Upper lobe of right lung (tissue), 1 donor: ENCODE measurements around the gene RFPL3. TPM values are rescaled to one million over a fixed set of nuclear protein-coding genes. Genes with fewer than 3 reads are reported as not detected.

Experiments
- ATAC-seq: fragments of 200-7000 bp; cut with Tn5 transposase; one replicate; pipeline ENCODE4 v1.9.1; 2020; ENCODE audit warnings: mild to moderate bottlenecking, moderate library complexity
- DNase-seq: peaks from one replicate; pipeline ENCODE4 v3.0.0-alpha.2; 2020
- H3K27ac ChIP-seq: fragments of 200-600 bp; one replicate; pipeline ENCODE4 v1.8.0; 2022
- H3K27me3 ChIP-seq: fragments of 200-600 bp; one replicate; pipeline ENCODE4 v1.8.0; 2022; ENCODE audit warnings: mild to moderate bottlenecking
- H3K36me3 ChIP-seq: fragments of 200-600 bp; one replicate; pipeline ENCODE4 v1.8.0; 2022
- H3K4me1 ChIP-seq: fragments of 200-600 bp; one replicate; pipeline ENCODE4 v1.8.0; 2022
- H3K4me3 ChIP-seq: fragments of 200-600 bp; one replicate; pipeline ENCODE4 v1.8.0; 2022; ENCODE audit warnings: mild to moderate bottlenecking
- H3K9me3 ChIP-seq: fragments of 200-600 bp; one replicate; pipeline ENCODE4 v1.8.0; 2022
- intact Hi-C: fragments of 100-400 bp; cut with DNase I; formaldehyde crosslinking; loops from one replicate; pipeline ENCODE4 v1.11.0; 2022
- total RNA-seq: library from RNA; stranded (reverse); fragmentation: NEBNext Ultra II Directional; extraction: Animal tissue kit (Norgen Biotek cat#: 25700); gene quantifications from one replicate; pipeline ENCODE4 v1.2.1, GENCODE V29; 2021
- TF ChIP-seq, protein P1 (sequence below): fragments of 200-600 bp; IDR thresholded peaks from one replicate; pipeline ENCODE4 v1.8.0; 2022; ENCODE audit warnings: antibody characterized with exemption
- donor health status: DM: no; HTN: yes; CAD: no; lungs with severe emphysema.

The RFPL3 gene
- total RNA-seq, 1 donor from 2014 or later: not detected

DNA sequence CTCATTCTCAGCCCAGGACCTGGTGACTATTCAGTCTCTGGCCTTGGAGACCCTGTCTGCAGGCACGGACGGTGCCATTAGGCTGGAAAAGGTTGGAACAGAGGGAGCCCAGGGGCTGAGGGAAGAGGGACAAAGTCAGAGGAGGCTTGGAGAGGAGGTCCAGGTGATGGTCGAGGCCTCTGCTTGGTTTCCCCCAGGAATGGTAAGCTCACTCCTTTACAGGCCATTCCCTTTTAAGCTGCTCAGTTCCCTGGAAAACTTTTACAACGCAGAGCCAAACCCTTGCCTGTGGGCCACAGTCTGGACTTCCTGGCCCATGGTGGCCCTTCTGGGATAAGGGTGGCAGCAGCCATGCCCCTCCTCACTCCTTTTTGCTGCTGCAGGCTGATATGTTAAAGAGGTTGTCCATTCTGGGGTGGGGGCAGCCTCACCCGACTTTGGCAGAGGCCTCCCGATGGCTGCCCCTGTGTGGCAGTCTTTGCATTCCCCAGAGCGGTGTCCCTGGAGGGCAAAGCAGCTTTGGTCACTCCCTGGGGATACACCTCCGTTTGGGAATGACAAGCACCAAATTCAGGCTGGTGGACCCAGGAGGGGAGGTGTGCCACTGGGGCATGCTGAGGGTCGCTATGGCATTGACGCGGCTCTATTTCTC, 34.0 kb upstream of the RFPL3 start:
- Histone ChIP-seq H3K4me1 (no peaks in the 10 kb centered on the region), H3K4me3 (no peak overlapping the region), H3K9me3 (no peaks in the 10 kb centered on the region), H3K36me3 (no peaks in the 10 kb centered on the region), H3K27ac (no peak overlapping the region), H3K27me3 (no peaks in the 10 kb centered on the region)
- TF ChIP-seq, protein P1, sequence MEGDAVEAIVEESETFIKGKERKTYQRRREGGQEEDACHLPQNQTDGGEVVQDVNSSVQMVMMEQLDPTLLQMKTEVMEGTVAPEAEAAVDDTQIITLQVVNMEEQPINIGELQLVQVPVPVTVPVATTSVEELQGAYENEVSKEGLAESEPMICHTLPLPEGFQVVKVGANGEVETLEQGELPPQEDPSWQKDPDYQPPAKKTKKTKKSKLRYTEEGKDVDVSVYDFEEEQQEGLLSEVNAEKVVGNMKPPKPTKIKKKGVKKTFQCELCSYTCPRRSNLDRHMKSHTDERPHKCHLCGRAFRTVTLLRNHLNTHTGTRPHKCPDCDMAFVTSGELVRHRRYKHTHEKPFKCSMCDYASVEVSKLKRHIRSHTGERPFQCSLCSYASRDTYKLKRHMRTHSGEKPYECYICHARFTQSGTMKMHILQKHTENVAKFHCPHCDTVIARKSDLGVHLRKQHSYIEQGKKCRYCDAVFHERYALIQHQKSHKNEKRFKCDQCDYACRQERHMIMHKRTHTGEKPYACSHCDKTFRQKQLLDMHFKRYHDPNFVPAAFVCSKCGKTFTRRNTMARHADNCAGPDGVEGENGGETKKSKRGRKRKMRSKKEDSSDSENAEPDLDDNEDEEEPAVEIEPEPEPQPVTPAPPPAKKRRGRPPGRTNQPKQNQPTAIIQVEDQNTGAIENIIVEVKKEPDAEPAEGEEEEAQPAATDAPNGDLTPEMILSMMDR: no peak
- ATAC-seq (no peak), DNase-seq (peak; percentile 42)
- intact Hi-C loops: no loop called here

DNA sequence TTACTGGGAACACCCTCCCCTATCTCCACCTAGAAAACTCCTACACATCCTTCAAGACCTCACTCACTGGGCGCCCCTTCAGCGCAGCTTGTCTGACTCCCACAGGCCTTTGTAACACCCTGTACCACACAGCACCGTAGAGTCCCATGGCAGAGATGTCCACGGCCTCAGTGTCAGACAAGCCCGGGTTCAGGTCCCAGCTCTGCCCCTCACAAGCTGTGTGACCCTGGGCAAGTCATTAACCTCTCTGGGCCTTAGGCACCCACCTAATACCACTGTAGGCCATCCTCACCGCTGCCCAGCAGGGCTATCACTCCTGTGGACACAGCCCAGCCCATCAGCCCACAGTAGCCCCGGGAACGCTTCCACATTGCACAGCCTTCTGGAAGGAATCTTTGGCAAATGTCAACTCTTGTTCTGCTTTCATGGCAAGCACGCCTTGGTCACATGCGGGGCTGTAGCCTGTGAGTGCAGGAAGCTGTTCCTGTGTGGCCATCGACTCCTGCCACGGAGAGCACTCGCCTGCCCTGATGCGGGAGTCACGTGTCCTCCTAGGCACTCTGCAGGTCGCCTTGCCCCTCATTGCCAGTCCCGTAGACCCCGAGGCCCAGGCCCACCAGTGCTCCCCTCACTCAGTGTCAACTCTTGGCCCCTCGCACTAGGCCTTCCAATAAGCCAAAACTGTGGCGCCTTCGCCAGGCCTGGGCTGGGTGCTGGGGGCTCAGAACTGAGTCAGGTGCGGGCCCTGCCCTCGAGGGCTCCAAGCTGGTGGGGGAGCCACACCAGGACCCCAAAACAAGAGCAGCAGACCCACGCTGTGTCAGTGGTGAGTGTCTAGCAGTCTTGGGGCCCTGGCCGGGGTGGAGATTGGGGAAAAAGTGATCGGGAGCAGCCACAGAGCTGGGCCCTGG, 32.9 kb upstream of the RFPL3 start:
- no peaks in the 10 kb centered on the region for H3K4me1 ChIP-seq
- ATAC-seq: peak; percentile 8
- no peaks in the 10 kb centered on the region for H3K27me3 ChIP-seq
- TF ChIP-seq, protein P1: no peak
- no peaks in the 10 kb centered on the region for H3K36me3 ChIP-seq
- no peak overlapping the region for H3K4me3 ChIP-seq
- H3K27ac ChIP-seq: no peak overlapping the region
- peak; percentile 41 for DNase-seq
- no peaks in the 10 kb centered on the region for H3K9me3 ChIP-seq
- intact Hi-C loops: no loop called here

GRCh38 chr22:32325416-32325801, 32.3 kb upstream of the RFPL3 start:
- no peaks in the 10 kb centered on the region for H3K36me3 ChIP-seq
- no peak overlapping the region for H3K27ac ChIP-seq
- no peaks in the 10 kb centered on the region for H3K27me3 ChIP-seq
- ATAC-seq: no peak
- no peak overlapping the region for H3K4me3 ChIP-seq
- DNase-seq: peak; percentile 57
- no peaks in the 10 kb centered on the region for H3K9me3 ChIP-seq
- no peaks in the 10 kb centered on the region for H3K4me1 ChIP-seq
- intact Hi-C loops: no loop called here
- TF ChIP-seq, protein P1: no peak

- intact Hi-C loops: no loop called here
- Histone ChIP-seq H3K27ac (no peak overlapping the region), H3K4me1 (no peaks in the 10 kb centered on the region), H3K27me3 (no peaks in the 10 kb centered on the region), H3K9me3 (no peaks in the 10 kb centered on the region), H3K36me3 (no peaks in the 10 kb centered on the region), H3K4me3 (no peak overlapping the region)
- ATAC-seq (no peak), DNase-seq (peak; percentile 47)
- TF ChIP-seq, protein P1: no peak
Measured at GRCh38 chr22:32325811-32326237, 31.8 kb upstream of the RFPL3 start.

- intact Hi-C loops: no loop called here
- no peak overlapping the region for H3K27ac ChIP-seq
Measured at GRCh38 chr22:32326647-32327046, 31.0 kb upstream of the RFPL3 start.

More at GRCh38 chr22:32326647-32327046, 31.0 kb upstream of the RFPL3 start:
- Histone ChIP-seq H3K4me1 (no peaks in the 10 kb centered on the region), H3K4me3 (no peak overlapping the region), H3K9me3 (no peaks in the 10 kb centered on the region), H3K27me3 (no peaks in the 10 kb centered on the region), H3K36me3 (no peaks in the 10 kb centered on the region)
- no peak for ATAC-seq
- DNase-seq: no peak
- TF ChIP-seq, protein P1: no peak
